Naive thymus-derived CD8-positive, alpha-beta T cell (primary cell): Measurements from ENCODE around the gene KCND2. TPM values are rescaled to one million over a fixed set of nuclear protein-coding genes. Genes with fewer than 3 reads are reported as not detected.
A peak's percentile ranks its signal among the peaks of the same experiment; 100 is the strongest.

ENCODE experiments used
- ATAC-seq, 2 donors: fragments of 150-1000 bp; cut with Tn5 transposase in 1 of 2; sonication (Bioruptor Pico), chemical (Tn5 transposase) in 1 of 2; 1 replicate in 1 of 2; 2 replicates in 1 of 2; pipeline ENCODE4 v1.10.0; 2021; ENCODE audit warnings: mild to moderate bottlenecking in 2 of 2, moderate library complexity in 2 of 2
- POLR2A ChIA-PET: fragments of 350-600 bp; sonication (Branson Sonifier 250); formaldehyde crosslinking; loops from one replicate; lab custom pipeline; 2021; ENCODE audit warnings: antibody characterized with exemption; lab: Charles Lee
- DNase-seq, 10 donors: peaks; one replicate each; pipeline versions ENCODE4 v3.0.0 to v3.0.0-alpha.2; 2020 to 2022
- H3K27ac Mint-ChIP-seq, 10 donors: one replicate each; pipeline ENCODE4 v1.8.0; 2020 to 2022; ENCODE audit warnings: mild to moderate bottlenecking in 10 of 10, mixed read lengths in 10 of 10, moderate library complexity in 4 of 10, inconsistent platforms in 1 of 10
- H3K27me3 Mint-ChIP-seq, 5 donors: one replicate each; pipeline ENCODE4 v1.8.0; 2021 to 2022; ENCODE audit warnings: mixed read lengths in 5 of 5
- H3K36me3 Mint-ChIP-seq, 3 donors: one replicate each; pipeline ENCODE4 v1.8.0; 2020 to 2022; ENCODE audit warnings: mixed read lengths in 3 of 3, mild to moderate bottlenecking in 2 of 3, inconsistent platforms in 1 of 3
- H3K4me1 Mint-ChIP-seq, 4 donors: one replicate each; pipeline ENCODE4 v1.8.0; 2021 to 2022; ENCODE audit warnings: mixed read lengths in 4 of 4
- H3K4me3 Mint-ChIP-seq, 10 donors: one replicate each; pipeline ENCODE4 v1.8.0; 2020 to 2022; ENCODE audit warnings: mild to moderate bottlenecking in 10 of 10, mixed read lengths in 10 of 10, moderate library complexity in 6 of 10, inconsistent platforms in 1 of 10
- H3K9me3 Mint-ChIP-seq, 9 donors: one replicate each; pipeline ENCODE4 v1.8.0; 2020 to 2022; ENCODE audit warnings: mixed read lengths in 9 of 9, mild to moderate bottlenecking in 3 of 9, inconsistent platforms in 1 of 9, moderate library complexity in 1 of 9
- polyA plus RNA-seq, 3 donors: library from polyadenylated mRNA; unstranded; fragments of 300-500 nt; fragmentation: Illumina TruSeq; gene quantifications; one replicate each; pipeline ENCODE4 v1.2.3, GENCODE V29; 2021
- total RNA-seq, 8 experiments: library from RNA in 2 of 8; stranded (reverse) in 2 of 8; gene quantifications; one replicate each; pipeline ENCODE4 v1.2.3 and lab custom pipeline; 2021 to 2026

The KCND2 gene
- total and polyA plus RNA-seq, 5 experiments from 2014 or later = not detected

GRCh38 chr7:120274482-120274881 is 1.5 kb downstream of the KCND2 start:
- POLR2A ChIA-PET = no interaction called here
- no peak for DNase-seq

DNA sequence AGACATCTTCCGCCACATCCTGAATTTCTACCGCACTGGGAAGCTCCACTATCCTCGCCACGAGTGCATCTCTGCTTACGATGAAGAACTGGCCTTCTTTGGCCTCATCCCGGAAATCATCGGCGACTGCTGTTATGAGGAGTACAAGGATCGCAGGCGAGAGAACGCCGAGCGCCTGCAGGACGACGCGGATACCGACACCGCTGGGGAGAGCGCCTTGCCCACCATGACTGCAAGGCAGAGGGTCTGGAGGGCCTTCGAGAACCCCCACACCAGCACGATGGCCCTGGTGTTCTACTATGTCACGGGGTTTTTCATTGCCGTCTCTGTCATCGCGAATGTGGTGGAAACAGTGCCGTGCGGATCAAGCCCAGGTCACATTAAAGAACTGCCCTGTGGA is 1.9 kb downstream of the KCND2 start:
- peak overlapping the region in 1 of 10 donors; percentile 79 for H3K27ac Mint-ChIP-seq
- POLR2A ChIA-PET = no interaction called here
- H3K36me3 Mint-ChIP-seq = peaks cover 0 to 2% (median 0%) of the 10 kb centered on the region in 3 donors

More at GRCh38 chr7:120274482-120274881, 1.5 kb downstream of the KCND2 start:
- Mint-ChIP-seq H3K27me3 (peaks cover 9 to 36% (median 33%) of the 10 kb centered on the region in 5 donors), H3K27ac (peak overlapping the region in 1 of 10 donors; percentile 79), H3K4me3 (no peak overlapping the region), H3K36me3 (peaks cover 0 to 2% (median 0%) of the 10 kb centered on the region in 3 donors), H3K9me3 (peaks cover 0 to 9% (median 1%) of the 10 kb centered on the region in 9 donors), H3K4me1 (peaks cover 0 to 5% (median 0%) of the 10 kb centered on the region in 4 donors)
- no peak for ATAC-seq

GRCh38 chr7:120276720-120277119 is 3.7 kb downstream of the KCND2 start:
- Mint-ChIP-seq H3K27me3 (peaks cover 9 to 36% (median 31%) of the 10 kb centered on the region in 5 donors), H3K9me3 (peaks cover 0 to 9% (median 3%) of the 10 kb centered on the region in 9 donors), H3K27ac (no peak overlapping the region), H3K4me3 (no peak overlapping the region), H3K36me3 (peaks cover 0 to 2% (median 0%) of the 10 kb centered on the region in 3 donors), H3K4me1 (peaks cover 0 to 5% (median 0%) of the 10 kb centered on the region in 4 donors)
- no peak for ATAC-seq
- POLR2A ChIA-PET = no interaction called here
- no peak for DNase-seq

More for the DNA sequence above, 1.9 kb downstream of the KCND2 start:
- DNase-seq = no peak
- peaks cover 0 to 9% (median 1%) of the 10 kb centered on the region in 9 donors for H3K9me3 Mint-ChIP-seq
- ATAC-seq = no peak
- no peak overlapping the region for H3K4me3 Mint-ChIP-seq
- H3K4me1 Mint-ChIP-seq = peaks cover 0 to 5% (median 0%) of the 10 kb centered on the region in 4 donors
- H3K27me3 Mint-ChIP-seq = peaks cover 9 to 36% (median 33%) of the 10 kb centered on the region in 5 donors

- DNase-seq (no peak), ATAC-seq (no peak)
- Mint-ChIP-seq H3K4me3 (no peak overlapping the region), H3K9me3 (peaks cover 0 to 23% (median 5%) of the 10 kb centered on the region in 9 donors), H3K27ac (no peak overlapping the region), H3K27me3 (peaks cover 4 to 19% (median 15%) of the 10 kb centered on the region in 5 donors), H3K36me3 (no peaks in the 10 kb centered on the region), H3K4me1 (no peaks in the 10 kb centered on the region)
- POLR2A ChIA-PET = no interaction called here
Observed at GRCh38 chr7:120278773-120279172, 5.8 kb downstream of the KCND2 start.

DNA sequence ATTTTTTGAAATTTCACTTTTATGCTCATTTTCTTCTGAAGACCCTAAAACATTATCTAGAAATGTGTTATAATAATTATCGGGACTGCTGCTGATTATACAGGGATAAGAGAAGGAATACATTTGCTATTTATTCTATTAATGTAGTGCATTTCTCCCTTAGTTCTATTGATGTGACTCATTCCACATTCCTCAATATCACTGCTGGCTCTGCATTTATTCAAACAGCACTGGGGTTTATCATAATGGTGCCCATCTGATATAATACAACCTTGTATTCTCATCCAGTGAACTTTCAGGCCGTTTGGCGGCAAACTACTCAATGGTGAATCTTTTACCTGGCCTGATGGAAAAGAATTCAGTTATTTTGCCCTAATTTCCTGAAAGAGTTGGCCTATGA is 7.8 kb downstream of the KCND2 start:
- H3K9me3 Mint-ChIP-seq = peaks cover 0 to 23% (median 0%) of the 10 kb centered on the region in 9 donors
- H3K27me3 Mint-ChIP-seq = no peaks in the 10 kb centered on the region
- no peak for ATAC-seq
- H3K4me1 Mint-ChIP-seq = no peaks in the 10 kb centered on the region
- H3K27ac Mint-ChIP-seq = no peak overlapping the region
- no peak overlapping the region for H3K4me3 Mint-ChIP-seq
- POLR2A ChIA-PET = no interaction called here
- H3K36me3 Mint-ChIP-seq = no peaks in the 10 kb centered on the region
- no peak for DNase-seq

GRCh38 chr7:120293027-120293426 is 20.1 kb downstream of the KCND2 start:
- no peak overlapping the region for H3K4me3 Mint-ChIP-seq
- DNase-seq = no peak
- no peak overlapping the region for H3K27ac Mint-ChIP-seq
- H3K27me3 Mint-ChIP-seq = no peaks in the 10 kb centered on the region
- POLR2A ChIA-PET = no interaction called here
- no peaks in the 10 kb centered on the region for H3K4me1 Mint-ChIP-seq
- peaks cover 0 to 25% (median 5%) of the 10 kb centered on the region in 9 donors for H3K9me3 Mint-ChIP-seq
- no peak for ATAC-seq
- H3K36me3 Mint-ChIP-seq = no peaks in the 10 kb centered on the region

DNA sequence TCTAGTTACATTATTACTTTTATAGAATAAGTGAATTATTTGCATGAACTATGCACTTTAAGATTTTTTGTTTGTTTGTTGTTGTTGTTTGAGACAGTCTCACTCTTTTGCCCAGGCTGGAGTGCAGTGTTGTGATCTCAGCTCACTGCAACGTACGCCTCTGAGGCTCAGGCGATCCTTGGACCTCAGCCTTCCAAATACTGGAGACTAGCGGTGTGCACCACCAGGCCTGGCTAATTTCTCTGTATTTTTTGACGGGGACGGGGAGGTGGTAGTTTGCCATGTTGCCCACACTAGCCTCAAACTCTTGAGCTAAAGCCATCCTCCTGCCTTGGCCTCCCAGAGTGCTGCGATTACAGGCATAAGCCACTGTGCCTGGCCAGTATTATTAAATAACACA is 29.2 kb downstream of the KCND2 start:
- peaks cover 0 to 5% (median 0%) of the 10 kb centered on the region in 9 donors for H3K9me3 Mint-ChIP-seq
- H3K27ac Mint-ChIP-seq = no peak overlapping the region
- DNase-seq = no peak
- POLR2A ChIA-PET = no interaction called here
- no peaks in the 10 kb centered on the region for H3K36me3 Mint-ChIP-seq
- ATAC-seq = no peak
- no peak overlapping the region for H3K4me3 Mint-ChIP-seq
- H3K4me1 Mint-ChIP-seq = peaks cover 0 to 2% (median 0%) of the 10 kb centered on the region in 4 donors
- H3K27me3 Mint-ChIP-seq = no peaks in the 10 kb centered on the region

DNA sequence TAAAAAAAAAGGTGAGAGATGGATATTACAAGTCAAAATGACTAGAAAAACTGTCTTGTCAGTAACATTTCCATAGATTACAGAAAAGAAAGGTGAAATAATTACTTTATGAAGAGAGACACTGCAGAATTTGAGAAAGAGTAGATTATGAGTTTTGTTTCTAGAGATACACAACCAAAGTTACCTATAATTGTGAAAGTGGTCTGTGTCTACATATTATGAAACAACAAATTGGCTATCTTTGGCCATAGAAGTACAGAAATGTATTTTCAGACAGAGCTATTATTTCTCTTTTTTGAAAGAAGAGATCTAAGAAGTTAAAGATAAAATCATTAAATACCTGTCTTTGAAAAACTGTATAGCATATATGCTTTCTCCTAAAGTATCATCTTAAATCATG is 30.1 kb downstream of the KCND2 start:
- POLR2A ChIA-PET = no interaction called here
- H3K27ac Mint-ChIP-seq = no peak overlapping the region

GRCh38 chr7:120304674-120305073 is 31.7 kb downstream of the KCND2 start:
- H3K27ac Mint-ChIP-seq = no peak overlapping the region
- no peak overlapping the region for H3K4me3 Mint-ChIP-seq
- POLR2A ChIA-PET = no interaction called here
- no peaks in the 10 kb centered on the region for H3K27me3 Mint-ChIP-seq
- peaks cover 0 to 4% (median 0%) of the 10 kb centered on the region in 9 donors for H3K9me3 Mint-ChIP-seq
- ATAC-seq (no peak), DNase-seq (no peak)
- no peaks in the 10 kb centered on the region for H3K36me3 Mint-ChIP-seq
- peaks cover 0 to 2% (median 0%) of the 10 kb centered on the region in 4 donors for H3K4me1 Mint-ChIP-seq

More for the DNA sequence above, 30.1 kb downstream of the KCND2 start:
- Mint-ChIP-seq H3K27me3 (no peaks in the 10 kb centered on the region), H3K4me3 (no peak overlapping the region), H3K36me3 (no peaks in the 10 kb centered on the region), H3K9me3 (peaks cover 0 to 5% (median 0%) of the 10 kb centered on the region in 9 donors), H3K4me1 (peaks cover 0 to 2% (median 0%) of the 10 kb centered on the region in 4 donors)
- no peak for ATAC-seq
- no peak for DNase-seq

- Mint-ChIP-seq H3K9me3 (peaks cover 0 to 4% (median 0%) of the 10 kb centered on the region in 9 donors), H3K4me3 (no peak overlapping the region), H3K4me1 (peaks cover 0 to 2% (median 0%) of the 10 kb centered on the region in 4 donors), H3K36me3 (no peaks in the 10 kb centered on the region), H3K27ac (no peak overlapping the region), H3K27me3 (no peaks in the 10 kb centered on the region)
- POLR2A ChIA-PET = no interaction called here
- ATAC-seq = no peak
- no peak for DNase-seq
Observed at GRCh38 chr7:120307991-120308545, 35.1 kb downstream of the KCND2 start.

DNA sequence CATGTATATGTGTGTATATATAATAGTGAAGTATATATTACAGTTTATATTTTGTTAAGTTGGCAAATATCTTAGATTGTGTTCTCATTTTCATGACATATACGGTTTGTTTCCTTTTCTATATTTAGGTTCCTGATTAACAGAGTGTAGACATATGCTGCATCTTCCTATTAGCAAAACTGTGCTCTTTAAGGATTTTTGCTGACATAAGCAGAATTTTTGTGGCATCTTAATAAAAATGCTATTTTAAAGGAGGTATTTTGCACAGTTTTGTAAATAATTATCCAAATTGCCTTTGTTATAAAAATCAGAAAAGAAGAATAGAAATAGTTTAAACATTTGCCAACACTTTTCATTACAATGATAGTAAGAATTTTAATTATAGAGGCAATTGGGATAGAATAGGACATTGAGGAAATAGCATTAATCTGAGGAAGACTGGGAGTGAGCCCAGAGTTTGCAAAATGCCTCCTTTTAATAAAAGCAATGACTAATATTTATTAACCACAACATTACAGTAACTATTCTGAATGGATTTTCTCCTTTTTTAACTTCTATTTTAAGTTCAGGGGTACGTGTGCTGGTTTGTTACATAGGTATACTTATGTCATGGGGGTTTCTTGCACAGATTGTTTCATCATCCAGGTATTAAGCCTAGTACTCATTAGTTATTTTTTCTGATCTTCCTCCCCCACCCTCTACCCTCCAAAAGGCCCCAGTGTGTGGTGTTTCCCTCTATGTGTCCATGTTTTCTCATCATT is 38.2 kb downstream of the KCND2 start:
- no peaks in the 10 kb centered on the region for H3K36me3 Mint-ChIP-seq
- POLR2A ChIA-PET = no interaction called here
- no peak for ATAC-seq

DNA sequence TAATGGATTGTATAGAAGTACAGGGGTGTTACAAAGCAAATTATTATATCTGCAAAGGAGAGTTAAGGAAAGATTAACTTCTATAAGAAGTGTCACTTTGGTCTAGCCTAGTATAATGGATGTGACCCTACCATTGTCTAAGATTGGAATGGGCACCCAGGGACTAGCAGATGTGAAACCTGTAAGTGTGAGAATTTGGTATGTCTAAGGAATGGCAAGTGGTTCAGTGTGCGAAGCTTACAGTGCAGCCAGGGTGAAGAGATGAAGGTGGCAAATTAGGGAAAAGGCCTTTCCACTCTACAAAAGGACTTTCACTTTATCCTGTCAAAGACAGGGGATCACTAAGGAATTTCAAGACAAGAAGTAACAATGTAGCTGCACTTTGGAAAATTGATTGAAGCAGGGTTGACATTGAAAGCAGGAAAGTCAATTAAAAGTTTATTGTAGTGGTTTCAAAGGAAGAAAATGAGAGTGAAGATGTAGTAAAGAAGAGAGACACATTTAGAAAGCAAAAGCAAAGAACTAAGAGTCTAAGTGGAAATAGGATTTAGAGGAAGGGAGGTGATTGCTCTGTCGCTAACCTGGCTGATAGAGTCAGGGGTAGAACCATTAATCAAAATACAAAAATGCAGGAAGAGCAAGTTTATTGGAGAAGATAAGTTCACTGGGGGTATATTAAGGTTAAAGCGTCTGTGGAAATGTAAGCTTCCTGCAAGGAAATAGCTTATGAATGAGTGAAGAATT is 47.4 kb downstream of the KCND2 start:
- ATAC-seq = no peak
- peaks cover 0 to 25% (median 0%) of the 10 kb centered on the region in 9 donors for H3K9me3 Mint-ChIP-seq
- no peaks in the 10 kb centered on the region for H3K36me3 Mint-ChIP-seq
- no peak for DNase-seq
- no peaks in the 10 kb centered on the region for H3K27me3 Mint-ChIP-seq
- no peak overlapping the region for H3K4me3 Mint-ChIP-seq
- H3K4me1 Mint-ChIP-seq = no peaks in the 10 kb centered on the region
- POLR2A ChIA-PET = no interaction called here
- no peak overlapping the region for H3K27ac Mint-ChIP-seq

More for the DNA sequence above, 38.2 kb downstream of the KCND2 start:
- Mint-ChIP-seq H3K27me3 (no peaks in the 10 kb centered on the region), H3K9me3 (peaks cover 0 to 3% (median 0%) of the 10 kb centered on the region in 9 donors), H3K27ac (no peak overlapping the region), H3K4me3 (no peak overlapping the region), H3K4me1 (no peaks in the 10 kb centered on the region)
- DNase-seq = no peak

DNA sequence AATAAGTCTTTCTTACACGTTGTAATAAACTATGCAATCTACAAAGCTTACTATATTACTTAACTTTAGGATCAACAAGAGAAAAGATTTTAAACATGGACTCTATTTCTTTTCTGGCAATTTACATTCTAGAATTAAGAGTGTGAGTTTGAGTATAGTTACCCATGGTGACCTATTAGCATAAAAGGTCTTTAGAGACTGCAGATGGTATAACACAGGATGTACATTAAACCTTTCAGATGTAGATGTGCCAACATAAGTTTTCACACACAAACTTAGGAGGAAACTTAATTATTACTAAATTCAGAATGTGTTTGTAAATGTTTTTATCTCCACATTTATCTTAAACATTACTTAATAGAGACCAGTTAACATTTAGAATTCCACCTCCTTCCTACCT is 54.1 kb downstream of the KCND2 start:
- H3K27me3 Mint-ChIP-seq = no peaks in the 10 kb centered on the region
- POLR2A ChIA-PET = no interaction called here
- no peak overlapping the region for H3K4me3 Mint-ChIP-seq
- no peaks in the 10 kb centered on the region for H3K4me1 Mint-ChIP-seq
- H3K9me3 Mint-ChIP-seq = peaks cover 0 to 6% (median 0%) of the 10 kb centered on the region in 9 donors
- H3K27ac Mint-ChIP-seq = no peak overlapping the region
- no peak for DNase-seq
- ATAC-seq = no peak
- H3K36me3 Mint-ChIP-seq = no peaks in the 10 kb centered on the region
